T-cell (primary cell): Measurements from ENCODE around the gene PDIA5. TPM values are rescaled to one million over a fixed set of nuclear protein-coding genes. Genes with fewer than 3 reads are reported as not detected.

Source experiments
- ATAC-seq, 4 experiments: fragments of 200-7000 bp in 3 of 4; fragments of 150-1000 bp in 1 of 4; cut with Tn5 transposase; replicated peaks in 1 of 4; 1 replicate in 3 of 4; 2 replicates in 1 of 4; pipeline ENCODE4 v1.10.0; 2021; ENCODE audit warnings: moderate library complexity in 3 of 4, mild to moderate bottlenecking in 2 of 4, moderate number of reproducible peaks in 1 of 4
- CTCF ChIA-PET, 2 donors: fragments of 300-600 bp; sonication (Branson Sonifier 250); formaldehyde crosslinking; loops; one replicate each; lab custom pipeline; 2022; ENCODE audit warnings: antibody characterized with exemption in 2 of 2; lab: Charles Lee
- POLR2A ChIA-PET, 2 donors: fragments of 300-600 bp; sonication (Branson Sonifier 250); formaldehyde crosslinking; loops; one replicate each; lab custom pipeline; 2022; ENCODE audit warnings: antibody characterized with exemption in 2 of 2; lab: Charles Lee
- DNase-seq, 35 experiments: peaks; one replicate each; pipeline versions ENCODE4 v3.0.0 to v3.0.0-alpha.2; 2013 to 2023
- H3K27ac ChIP-seq: one replicate; pipeline ENCODE4 v1.5.1; 2013; ENCODE audit warnings: low read length
- H3K27me3 ChIP-seq, 2 experiments: replicated peaks in 1 of 2; 1 replicate in 1 of 2; 2 replicates in 1 of 2; pipeline versions ENCODE4 v1.6.1 to v1.7.0; 2013; ENCODE audit warnings: low read length in 1 of 2, mixed read lengths in 1 of 2; ENCODE audit not compliant: control insufficient read depth in 2 of 2, insufficient read depth in 2 of 2; ENCODE audit errors: extremely low read depth in 1 of 2
- H3K36me3 ChIP-seq, 2 donors: 1 replicate in 1 of 2; 2 replicates in 1 of 2; pipeline versions ENCODE4 v1.6.1 to v1.7.0; 2013; ENCODE audit warnings: low read length in 1 of 2; ENCODE audit not compliant: control insufficient read depth in 2 of 2, insufficient read depth in 1 of 2; ENCODE audit errors: extremely low read depth in 1 of 2
- H3K4me1 ChIP-seq, 2 experiments: 1 replicate in 1 of 2; 2 replicates in 1 of 2; pipeline versions ENCODE4 v1.6.1 to v1.7.0; 2013; ENCODE audit warnings: low read length in 2 of 2, mixed read lengths in 1 of 2; ENCODE audit not compliant: insufficient read depth in 2 of 2, control insufficient read depth in 1 of 2; ENCODE audit errors: extremely low read depth in 1 of 2
- H3K4me3 ChIP-seq, 2 donors: 1 replicate in 1 of 2; 2 replicates in 1 of 2; pipeline versions ENCODE4 v1.5.1 to v1.7.0; 2013; ENCODE audit warnings: mild to moderate bottlenecking in 2 of 2, low read length in 1 of 2, moderate library complexity in 1 of 2; ENCODE audit not compliant: control insufficient read depth in 1 of 2; ENCODE audit errors: extremely low read depth in 1 of 2
- H3K9me3 ChIP-seq: 2 replicates; pipeline ENCODE4 v1.7.0; 2013
- H3K27ac Mint-ChIP-seq, 2 donors: one replicate each; pipeline ENCODE4 v1.8.0; 2020 to 2021; ENCODE audit warnings: mild to moderate bottlenecking in 2 of 2, mixed read lengths in 2 of 2
- H3K27me3 Mint-ChIP-seq, 2 donors: one replicate each; pipeline ENCODE4 v1.8.0; 2021 to 2022; ENCODE audit warnings: mixed read lengths in 2 of 2
- H3K36me3 Mint-ChIP-seq: one replicate; pipeline ENCODE4 v1.8.0; 2021; ENCODE audit warnings: mixed read lengths
- H3K4me1 Mint-ChIP-seq, 3 donors: one replicate each; pipeline ENCODE4 v1.8.0; 2020 to 2022; ENCODE audit warnings: mixed read lengths in 3 of 3, mild to moderate bottlenecking in 1 of 3
- H3K4me3 Mint-ChIP-seq, 3 donors: one replicate each; pipeline ENCODE4 v1.8.0; 2020 to 2022; ENCODE audit warnings: mild to moderate bottlenecking in 3 of 3, mixed read lengths in 3 of 3, moderate library complexity in 3 of 3
- H3K9me3 Mint-ChIP-seq, 3 donors: one replicate each; pipeline ENCODE4 v1.8.0; 2020 to 2022; ENCODE audit warnings: mixed read lengths in 3 of 3
- WGBS: methylation state at CpG from one replicate; pipeline ENCODE4 v1.1.5; 2013; ENCODE audit warnings: missing lambda C conversion rate; ENCODE audit not compliant: insufficient coverage; 5-methylcytosine and 5-hydroxymethylcytosine counted together
- total RNA-seq, 35 experiments: library from RNA in 6 of 35; stranded (reverse) in 6 of 35; fragments of 120-200 nt in 1 of 35; gene quantifications; one replicate each; pipeline versions ENCODE4 v1.2.1 to v1.2.4 and lab custom pipeline; 2013 to 2026

PDIA5 gene
- total RNA-seq, 5 donors from 2014 or later (not counting 1 experiment from before 2014, with no cell fraction given), result 5.4 to 8.2 (median 7.0) TPM

DNA sequence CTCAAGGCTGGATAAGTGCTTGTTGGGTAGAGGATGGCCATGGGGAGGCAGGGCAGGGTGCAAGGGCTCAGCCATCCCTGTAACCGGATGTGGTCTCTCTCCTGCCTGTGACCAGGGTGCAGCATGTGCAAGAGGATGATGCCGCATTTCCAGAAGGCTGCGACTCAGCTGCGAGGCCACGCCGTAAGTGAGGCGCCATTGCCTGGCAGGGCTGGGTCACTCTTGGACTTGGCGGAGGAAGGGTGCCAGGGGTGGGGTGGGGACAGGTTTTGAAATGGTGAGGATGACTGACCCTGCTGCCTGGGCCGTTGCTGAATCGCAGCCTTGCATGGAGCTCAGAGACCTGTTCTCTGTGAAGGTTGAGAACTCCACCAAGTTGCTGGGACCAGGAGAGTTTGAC is 49.3 kb downstream of the PDIA5 start:
- Histone ChIP-seq H3K27ac (no peak overlapping the region), H3K27me3 (no peaks in the 10 kb centered on the region), H3K36me3 (peaks cover 5 to 6% of the 10 kb centered on the region in 2 donors), H3K4me1 (no peaks in the 10 kb centered on the region), H3K4me3 (no peak overlapping the region), H3K9me3 (no peaks in the 10 kb centered on the region)
- ATAC-seq, result no peak
- WGBS, result 94% methylated on average over 10 of the region's 10 CpGs
- peaks cover 62% of the 10 kb centered on the region for H3K36me3 Mint-ChIP-seq
- H3K9me3 Mint-ChIP-seq, result no peaks in the 10 kb centered on the region
- ChIA-PET CTCF (no interaction called here), POLR2A (no interaction called here)
- peaks cover 0 to 4% (median 0%) of the 10 kb centered on the region in 3 donors for H3K4me1 Mint-ChIP-seq
- no peak for DNase-seq
- H3K4me3 Mint-ChIP-seq, result no peak overlapping the region
- H3K27ac Mint-ChIP-seq, result no peak overlapping the region
- no peaks in the 10 kb centered on the region for H3K27me3 Mint-ChIP-seq

DNA sequence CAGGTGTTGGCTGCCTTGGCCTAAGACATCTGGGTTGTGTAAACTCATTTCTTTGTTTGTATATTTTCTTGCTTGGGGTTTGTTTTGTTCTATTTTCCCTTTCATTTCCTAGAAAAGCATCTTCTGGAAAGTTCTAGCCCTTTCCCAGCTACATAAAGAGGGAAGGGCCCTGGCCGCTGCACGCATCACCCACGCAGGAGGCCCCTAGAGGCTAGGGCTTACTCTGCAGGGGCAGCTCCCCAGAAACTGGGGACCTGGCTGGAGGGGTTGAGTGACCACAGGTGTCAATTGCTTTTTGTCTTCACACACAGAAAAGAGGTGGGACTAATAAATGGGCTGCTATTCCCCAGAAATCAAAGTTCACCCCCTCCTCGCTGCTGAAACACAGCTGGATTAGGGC is 52.6 kb downstream of the PDIA5 start:
- CTCF ChIA-PET, result interaction anchor here in 1 of 2 donors (0.6 kb wide), 1 partner anchor 307 kb away, joined by 3 read pairs; no protein-coding TSS in a partner anchor
- Mint-ChIP-seq H3K27me3 (no peaks in the 10 kb centered on the region), H3K4me1 (no peaks in the 10 kb centered on the region), H3K9me3 (no peaks in the 10 kb centered on the region), H3K27ac (no peak overlapping the region), H3K36me3 (peaks cover 67% of the 10 kb centered on the region), H3K4me3 (no peak overlapping the region)
- H3K4me1 ChIP-seq, result no peaks in the 10 kb centered on the region
- H3K27ac ChIP-seq, result no peak overlapping the region
- DNase-seq (no peak), ATAC-seq (no peak)
- H3K36me3 ChIP-seq, result peaks cover 5 to 7% of the 10 kb centered on the region in 2 donors
- POLR2A ChIA-PET, result no interaction called here
- H3K4me3 ChIP-seq, result no peak overlapping the region
- H3K9me3 ChIP-seq, result no peaks in the 10 kb centered on the region
- WGBS, result no CpG with 5 or more reads among the region's 4 CpGs
- H3K27me3 ChIP-seq, result no peaks in the 10 kb centered on the region

DNA sequence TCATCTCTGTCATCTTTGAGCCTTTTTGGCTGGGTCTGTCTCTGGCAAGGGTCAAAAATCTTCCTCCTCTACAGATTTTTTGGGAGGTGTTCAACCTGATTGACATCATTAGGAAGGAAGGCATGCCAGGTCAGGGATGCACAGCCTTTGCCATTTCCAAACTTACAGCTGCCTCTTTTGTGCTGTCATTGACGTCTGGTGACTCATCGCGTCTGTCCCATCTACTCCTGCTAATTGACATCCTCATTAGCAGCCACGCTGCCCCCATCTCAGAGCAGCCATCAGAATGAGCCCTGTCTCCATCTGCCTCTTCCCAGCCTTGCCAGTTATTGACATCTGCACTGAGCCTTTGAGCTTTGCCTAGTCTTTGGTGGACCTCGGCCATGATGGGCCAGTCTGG is 53.0 kb downstream of the PDIA5 start:
- no peaks in the 10 kb centered on the region for H3K9me3 ChIP-seq
- Mint-ChIP-seq H3K4me3 (no peak overlapping the region), H3K9me3 (no peaks in the 10 kb centered on the region), H3K4me1 (no peaks in the 10 kb centered on the region), H3K36me3 (peaks cover 69% of the 10 kb centered on the region), H3K27ac (no peak overlapping the region), H3K27me3 (no peaks in the 10 kb centered on the region)
- H3K27me3 ChIP-seq, result no peaks in the 10 kb centered on the region
- WGBS, result 88% methylated on average over 5 of the region's 5 CpGs
- no peaks in the 10 kb centered on the region for H3K4me1 ChIP-seq
- CTCF ChIA-PET, result interaction anchor here (0.5 to 0.6 kb wide), 3 partner anchors 32 to 375 kb away, joined by 3 to 4 read pairs (median 3); no protein-coding TSS in a partner anchor
- DNase-seq, result no peak
- ATAC-seq, result no peak
- POLR2A ChIA-PET, result no interaction called here
- no peak overlapping the region for H3K27ac ChIP-seq
- no peak overlapping the region for H3K4me3 ChIP-seq
- peaks cover 5 to 7% of the 10 kb centered on the region in 2 donors for H3K36me3 ChIP-seq

DNA sequence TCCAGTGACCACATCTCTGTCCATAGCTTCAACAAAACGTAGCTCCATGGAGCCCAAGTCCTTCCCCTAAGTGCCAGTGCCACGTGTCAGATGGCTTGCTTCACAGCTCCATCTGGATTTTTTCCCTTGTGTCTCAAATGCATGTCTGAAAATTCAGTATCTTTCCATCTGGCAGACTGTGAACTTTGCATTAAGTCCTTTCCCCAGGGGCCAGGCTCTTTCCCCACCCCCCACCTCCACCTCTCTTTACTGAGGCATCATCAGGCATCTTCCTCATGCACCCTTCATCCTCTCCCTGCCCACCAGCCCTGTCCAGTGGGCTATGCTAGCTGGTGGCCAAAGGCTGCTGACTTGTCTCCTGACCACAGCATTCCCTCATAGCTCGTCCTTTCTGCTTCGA is 53.7 kb downstream of the PDIA5 start:
- Mint-ChIP-seq H3K9me3 (no peaks in the 10 kb centered on the region), H3K27ac (no peak overlapping the region), H3K36me3 (peaks cover 66% of the 10 kb centered on the region), H3K27me3 (no peaks in the 10 kb centered on the region), H3K4me3 (no peak overlapping the region), H3K4me1 (no peaks in the 10 kb centered on the region)
- ChIA-PET CTCF (interaction anchor here in 1 of 2 donors (0.5 kb wide), 1 partner anchor 375 kb away, joined by 4 read pairs; no protein-coding TSS in a partner anchor), POLR2A (no interaction called here)
- Histone ChIP-seq H3K27ac (no peak overlapping the region), H3K27me3 (no peaks in the 10 kb centered on the region), H3K4me3 (no peak overlapping the region), H3K4me1 (no peaks in the 10 kb centered on the region), H3K36me3 (peaks cover 5% of the 10 kb centered on the region in 2 donors), H3K9me3 (no peaks in the 10 kb centered on the region)
- DNase-seq (no peak), ATAC-seq (no peak)
- WGBS, result 94% methylated on average over 3 of the region's 4 CpGs

DNA sequence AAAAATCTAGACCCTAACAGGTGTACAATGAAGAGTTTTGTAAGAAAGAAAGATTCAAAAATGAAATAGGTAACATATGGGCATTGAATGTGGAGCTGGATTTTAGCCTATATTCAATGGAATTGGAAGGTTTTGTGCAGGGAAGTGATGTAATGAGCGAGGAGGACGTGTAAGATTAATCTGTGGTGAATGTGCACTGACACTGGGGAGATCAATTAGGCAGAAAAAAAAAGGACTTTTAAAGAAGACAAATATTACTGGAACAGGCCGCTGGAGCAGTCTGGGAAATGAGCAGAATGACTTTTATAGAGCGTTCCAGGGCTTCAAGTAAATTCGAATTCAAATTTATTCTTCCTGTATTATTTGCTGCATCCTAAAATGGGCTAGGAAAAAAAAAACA is 55.2 kb downstream of the PDIA5 start:
- H3K4me3 ChIP-seq, result no peak overlapping the region
- H3K4me1 ChIP-seq, result no peaks in the 10 kb centered on the region
- ChIA-PET POLR2A (no interaction called here), CTCF (no interaction called here)
- no peak overlapping the region for H3K27ac ChIP-seq
- no peak overlapping the region for H3K27ac Mint-ChIP-seq
- H3K4me3 Mint-ChIP-seq, result no peak overlapping the region
- H3K9me3 Mint-ChIP-seq, result no peaks in the 10 kb centered on the region
- H3K9me3 ChIP-seq, result no peaks in the 10 kb centered on the region
- no peaks in the 10 kb centered on the region for H3K4me1 Mint-ChIP-seq
- DNase-seq (no peak), ATAC-seq (no peak)
- peaks cover 56% of the 10 kb centered on the region for H3K36me3 Mint-ChIP-seq
- H3K27me3 ChIP-seq, result no peaks in the 10 kb centered on the region
- 50% methylated on average over 3 of the region's 5 CpGs for WGBS
- peaks cover 5 to 9% of the 10 kb centered on the region in 2 donors for H3K36me3 ChIP-seq
- no peaks in the 10 kb centered on the region for H3K27me3 Mint-ChIP-seq

DNA sequence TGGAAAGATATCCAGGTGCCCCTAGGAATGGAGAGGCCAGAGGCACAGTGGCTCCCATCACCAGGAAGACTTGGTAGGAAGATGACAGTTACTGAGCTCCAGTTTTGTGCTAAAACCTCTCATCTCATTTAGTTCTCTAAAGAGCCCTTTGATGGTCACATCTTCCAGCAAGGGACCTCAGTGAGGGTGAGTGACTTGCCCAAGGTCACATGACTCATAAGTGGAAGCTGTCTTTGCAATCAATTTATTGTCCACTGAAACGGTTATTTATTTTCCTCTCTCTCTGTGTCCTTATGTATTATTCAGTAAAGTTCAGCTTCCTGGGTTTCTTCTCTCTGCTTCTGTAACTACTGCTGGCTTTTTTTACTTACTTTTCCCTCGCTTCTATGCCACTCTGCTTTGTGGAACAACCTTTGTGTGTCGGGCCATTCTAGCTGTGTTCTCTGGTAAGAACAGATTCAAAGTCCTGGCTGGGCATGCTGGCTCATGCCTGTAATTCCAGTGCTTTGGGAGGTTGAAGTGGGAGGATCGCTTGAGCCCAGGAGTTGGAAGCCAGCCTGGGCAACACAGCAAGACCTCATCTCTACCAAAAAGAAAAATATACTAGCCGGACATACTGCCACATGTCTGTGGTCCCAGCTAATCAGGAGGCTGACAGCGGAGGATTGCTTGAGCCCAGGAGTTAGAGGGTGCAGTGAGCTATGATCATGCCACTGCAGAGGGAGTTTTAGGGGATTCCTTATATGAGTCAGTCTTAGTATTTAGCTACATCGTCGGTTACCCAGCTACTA is 55.9 kb downstream of the PDIA5 start:
- ChIA-PET POLR2A (no interaction called here), CTCF (no interaction called here)
- 86% methylated on average over 2 of the region's 8 CpGs for WGBS

More for the DNA sequence above, 55.9 kb downstream of the PDIA5 start:
- no peak overlapping the region for H3K4me3 ChIP-seq
- H3K27me3 Mint-ChIP-seq, result no peaks in the 10 kb centered on the region
- peaks cover 5 to 11% of the 10 kb centered on the region in 2 donors for H3K36me3 ChIP-seq
- H3K4me3 Mint-ChIP-seq, result no peak overlapping the region
- H3K27me3 ChIP-seq, result no peaks in the 10 kb centered on the region
- ATAC-seq (no peak), DNase-seq (no peak)
- no peak overlapping the region for H3K27ac ChIP-seq
- peaks cover 52% of the 10 kb centered on the region for H3K36me3 Mint-ChIP-seq
- no peaks in the 10 kb centered on the region for H3K4me1 Mint-ChIP-seq
- no peaks in the 10 kb centered on the region for H3K4me1 ChIP-seq
- no peaks in the 10 kb centered on the region for H3K9me3 ChIP-seq
- H3K27ac Mint-ChIP-seq, result no peak overlapping the region
- no peaks in the 10 kb centered on the region for H3K9me3 Mint-ChIP-seq
